SK-N-SH treated with all-trans-retinoic acid at 6 μM for 48 hours (cell line): ENCODE data around the gene SMG9.

Source experiments
- ATAC-seq: fragments of 200-7000 bp; cut with Tn5 transposase; 3 replicates; pipeline ENCODE4 v1.9.1; 2020; ENCODE audit warnings: mild to moderate bottlenecking, moderate library complexity
- ARNTL ChIP-seq: fragments of 450-650 bp; formaldehyde crosslinking; IDR thresholded peaks from 2 replicates; pipeline ENCODE4 v1.5.0; 2020; ENCODE audit warnings: low read depth, mild to moderate bottlenecking, moderate library complexity, borderline replicate concordance
- BACH2 ChIP-seq: fragments of 250-450 bp; sonication (Bioruptor Pico); IDR thresholded peaks from 2 replicates; pipeline ENCODE4 v1.9.0; 2021; ENCODE audit warnings: mild to moderate bottlenecking, borderline replicate concordance
- CSDC2 ChIP-seq: fragments of 250-450 bp; sonication (Bioruptor Pico); IDR thresholded peaks from 2 replicates; pipeline ENCODE4 v1.5.0; 2020; ENCODE audit warnings: mild to moderate bottlenecking, moderate library complexity
- ESRRG ChIP-seq: fragments of 250-450 bp; sonication (Bioruptor Pico); IDR thresholded peaks from 2 replicates; pipeline ENCODE4 v1.6.1; 2021; ENCODE audit warnings: mild to moderate bottlenecking
- GLIS3 ChIP-seq: fragments of 250-450 bp; sonication (Bioruptor Pico); IDR thresholded peaks from 2 replicates; pipeline ENCODE4 v1.5.0; 2020; ENCODE audit warnings: mild to moderate bottlenecking, moderate library complexity
- ISL1 ChIP-seq: fragments of 250-450 bp; sonication (Bioruptor Pico); IDR thresholded peaks from 2 replicates; pipeline ENCODE4 v2.1.2; 2022; ENCODE audit warnings: mild to moderate bottlenecking, moderate library complexity
- OSR1 ChIP-seq: fragments of 250-450 bp; sonication (Bioruptor Pico); IDR thresholded peaks from 2 replicates; pipeline ENCODE4 v1.8.0; 2022; ENCODE audit warnings: moderate library complexity, mild to moderate bottlenecking, inconsistent platforms
- PATZ1 ChIP-seq: fragments of 250-450 bp; sonication (Bioruptor Pico); IDR thresholded peaks from 2 replicates; pipeline ENCODE4 v1.8.0; 2020; ENCODE audit warnings: mild to moderate bottlenecking, moderate library complexity, borderline replicate concordance
- PPARA ChIP-seq: fragments of 250-450 bp; sonication (Bioruptor Pico); IDR thresholded peaks from 2 replicates; pipeline ENCODE4 v1.5.0; 2020; ENCODE audit warnings: mild to moderate bottlenecking, borderline replicate concordance
- RARB ChIP-seq: fragments of 250-450 bp; sonication (Bioruptor Pico); IDR thresholded peaks from 2 replicates; pipeline ENCODE4 v1.8.0; 2021; ENCODE audit warnings: mild to moderate bottlenecking, moderate library complexity
- SNAI2 ChIP-seq: fragments of 250-450 bp; sonication (Bioruptor Pico); IDR thresholded peaks from 2 replicates; pipeline ENCODE4 v1.5.0; 2020; ENCODE audit warnings: mild to moderate bottlenecking, moderate library complexity
- TCF4 ChIP-seq: fragments of 250-450 bp; sonication (Bioruptor Pico); IDR thresholded peaks from 2 replicates; pipeline ENCODE4 v1.8.0; 2021; ENCODE audit warnings: mild to moderate bottlenecking, moderate library complexity, borderline replicate concordance
- TOX ChIP-seq: fragments of 250-450 bp; sonication (Bioruptor Pico); IDR thresholded peaks from 2 replicates; pipeline ENCODE4 v1.8.0; 2021; ENCODE audit warnings: mild to moderate bottlenecking, moderate library complexity, borderline replicate concordance
- ZFP3 ChIP-seq: fragments of 250-450 bp; sonication (Bioruptor Pico); IDR thresholded peaks from 2 replicates; pipeline ENCODE4 v1.5.0; 2020; ENCODE audit warnings: mild to moderate bottlenecking, moderate library complexity
- ZFP30 ChIP-seq: fragments of 450-650 bp; formaldehyde crosslinking; IDR thresholded peaks from 2 replicates; pipeline ENCODE4 v1.5.0; 2022; ENCODE audit warnings: mild to moderate bottlenecking, moderate library complexity
- ZNF565 ChIP-seq: fragments of 450-650 bp; formaldehyde crosslinking; conservative IDR thresholded peaks from 2 replicates; pipeline ENCODE4 v1.5.0; 2020; ENCODE audit warnings: low read depth, mild to moderate bottlenecking, moderate library complexity
- ZNF70 ChIP-seq: fragments of 450-650 bp; formaldehyde crosslinking; IDR thresholded peaks from 2 replicates; pipeline ENCODE4 v1.5.0; 2020; ENCODE audit warnings: mild to moderate bottlenecking, moderate library complexity
- TF ChIP-seq, protein P1 (sequence below): fragments of 250-450 bp; sonication (Bioruptor Pico); IDR thresholded peaks from 2 replicates; pipeline ENCODE4 v1.5.1; 2020; ENCODE audit warnings: low read depth, mild to moderate bottlenecking, moderate library complexity
- TF ChIP-seq, protein P2 (sequence below): fragments of 250-450 bp; sonication (Bioruptor Pico); IDR thresholded peaks from 2 replicates; pipeline ENCODE4 v1.5.0; 2020; ENCODE audit warnings: mild to moderate bottlenecking, moderate library complexity
- TF ChIP-seq, protein P3 (sequence below): fragments of 250-450 bp; sonication (Bioruptor Pico); IDR thresholded peaks from 2 replicates; pipeline ENCODE4 v1.8.0; 2021; ENCODE audit warnings: low read depth, mild to moderate bottlenecking, moderate library complexity, borderline replicate concordance

Gene SMG9

GRCh38 chr19:43765109-43765876 is 10.5 kb upstream of the SMG9 start:
- peak; percentile 79; the same call in 1 of the 2 replicates for TF ChIP-seq PATZ1 (CRISPR knock-in tag)
- no peak for TF ChIP-seq PPARA (CRISPR knock-in tag)
- ATAC-seq = peak; percentile 91

DNA sequence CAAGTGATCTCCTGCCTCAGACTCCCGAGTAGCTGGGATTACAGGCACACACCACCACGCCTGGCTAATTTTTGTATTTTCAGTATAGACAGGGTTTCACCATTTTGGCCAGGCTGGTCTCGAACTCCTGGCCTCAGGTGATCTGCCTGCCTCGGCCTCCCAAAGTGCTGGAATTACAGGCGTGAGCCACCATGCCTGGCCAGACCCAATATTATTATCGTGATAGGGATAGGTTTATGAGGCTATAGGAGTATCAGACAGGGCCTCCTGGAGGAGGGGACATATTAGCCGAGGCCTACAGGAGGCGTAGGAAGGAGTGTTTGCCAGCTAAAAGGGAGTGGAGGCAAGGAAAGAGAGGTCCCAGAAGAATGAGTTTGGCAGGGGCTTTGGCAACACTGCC is 9.9 kb upstream of the SMG9 start:
- peak; percentile 20 for ATAC-seq

DNA sequence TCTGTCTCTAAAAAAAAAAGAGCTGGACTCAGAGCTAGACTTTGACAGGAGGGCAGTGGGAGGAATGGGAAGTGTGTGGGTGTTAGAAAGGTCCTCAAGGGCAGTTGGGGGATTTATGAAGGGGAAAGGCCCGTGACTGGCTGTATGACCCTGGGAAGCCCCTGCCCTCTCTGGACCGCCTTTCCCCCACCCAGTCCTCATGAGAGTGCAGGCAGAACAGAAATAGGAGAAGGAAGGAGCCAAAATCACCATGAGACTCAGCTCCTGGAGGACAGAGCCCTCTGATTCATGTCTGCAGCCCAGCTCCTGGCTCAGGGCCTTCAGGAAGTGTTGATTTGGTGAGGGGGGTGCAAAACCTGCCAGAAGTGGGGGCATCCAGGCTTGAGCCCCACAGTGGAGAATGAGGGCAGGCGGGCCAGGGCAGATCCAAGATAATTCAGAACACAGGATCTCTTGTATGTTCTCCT is 8.7 kb upstream of the SMG9 start:
- TF ChIP-seq ESRRG = no peak
- TF ChIP-seq ZFP3 (CRISPR knock-in tag) = no peak
- no peak for TF ChIP-seq PATZ1 (CRISPR knock-in tag)
- no peak for TF ChIP-seq BACH2 (CRISPR knock-in tag)
- no peak for TF ChIP-seq CSDC2
- TF ChIP-seq, protein P1, sequence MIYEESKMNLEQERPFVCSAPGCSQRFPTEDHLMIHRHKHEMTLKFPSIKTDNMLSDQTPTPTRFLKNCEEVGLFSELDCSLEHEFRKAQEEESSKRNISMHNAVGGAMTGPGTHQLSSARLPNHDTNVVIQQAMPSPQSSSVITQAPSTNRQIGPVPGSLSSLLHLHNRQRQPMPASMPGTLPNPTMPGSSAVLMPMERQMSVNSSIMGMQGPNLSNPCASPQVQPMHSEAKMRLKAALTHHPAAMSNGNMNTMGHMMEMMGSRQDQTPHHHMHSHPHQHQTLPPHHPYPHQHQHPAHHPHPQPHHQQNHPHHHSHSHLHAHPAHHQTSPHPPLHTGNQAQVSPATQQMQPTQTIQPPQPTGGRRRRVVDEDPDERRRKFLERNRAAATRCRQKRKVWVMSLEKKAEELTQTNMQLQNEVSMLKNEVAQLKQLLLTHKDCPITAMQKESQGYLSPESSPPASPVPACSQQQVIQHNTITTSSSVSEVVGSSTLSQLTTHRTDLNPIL (CRISPR knock-in tag) = no peak
- no peak for TF ChIP-seq RARB
- no peak for TF ChIP-seq TCF4 (CRISPR knock-in tag)
- no peak for TF ChIP-seq ARNTL (CRISPR knock-in tag)
- TF ChIP-seq SNAI2 = no peak
- TF ChIP-seq, protein P2, sequence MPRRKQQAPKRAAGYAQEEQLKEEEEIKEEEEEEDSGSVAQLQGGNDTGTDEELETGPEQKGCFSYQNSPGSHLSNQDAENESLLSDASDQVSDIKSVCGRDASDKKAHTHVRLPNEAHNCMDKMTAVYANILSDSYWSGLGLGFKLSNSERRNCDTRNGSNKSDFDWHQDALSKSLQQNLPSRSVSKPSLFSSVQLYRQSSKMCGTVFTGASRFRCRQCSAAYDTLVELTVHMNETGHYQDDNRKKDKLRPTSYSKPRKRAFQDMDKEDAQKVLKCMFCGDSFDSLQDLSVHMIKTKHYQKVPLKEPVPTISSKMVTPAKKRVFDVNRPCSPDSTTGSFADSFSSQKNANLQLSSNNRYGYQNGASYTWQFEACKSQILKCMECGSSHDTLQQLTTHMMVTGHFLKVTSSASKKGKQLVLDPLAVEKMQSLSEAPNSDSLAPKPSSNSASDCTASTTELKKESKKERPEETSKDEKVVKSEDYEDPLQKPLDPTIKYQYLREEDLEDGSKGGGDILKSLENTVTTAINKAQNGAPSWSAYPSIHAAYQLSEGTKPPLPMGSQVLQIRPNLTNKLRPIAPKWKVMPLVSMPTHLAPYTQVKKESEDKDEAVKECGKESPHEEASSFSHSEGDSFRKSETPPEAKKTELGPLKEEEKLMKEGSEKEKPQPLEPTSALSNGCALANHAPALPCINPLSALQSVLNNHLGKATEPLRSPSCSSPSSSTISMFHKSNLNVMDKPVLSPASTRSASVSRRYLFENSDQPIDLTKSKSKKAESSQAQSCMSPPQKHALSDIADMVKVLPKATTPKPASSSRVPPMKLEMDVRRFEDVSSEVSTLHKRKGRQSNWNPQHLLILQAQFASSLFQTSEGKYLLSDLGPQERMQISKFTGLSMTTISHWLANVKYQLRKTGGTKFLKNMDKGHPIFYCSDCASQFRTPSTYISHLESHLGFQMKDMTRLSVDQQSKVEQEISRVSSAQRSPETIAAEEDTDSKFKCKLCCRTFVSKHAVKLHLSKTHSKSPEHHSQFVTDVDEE (CRISPR knock-in tag) = no peak
- no peak for TF ChIP-seq GLIS3 (CRISPR knock-in tag)
- TF ChIP-seq OSR1 (CRISPR knock-in tag) = no peak
- TF ChIP-seq, protein P3, sequence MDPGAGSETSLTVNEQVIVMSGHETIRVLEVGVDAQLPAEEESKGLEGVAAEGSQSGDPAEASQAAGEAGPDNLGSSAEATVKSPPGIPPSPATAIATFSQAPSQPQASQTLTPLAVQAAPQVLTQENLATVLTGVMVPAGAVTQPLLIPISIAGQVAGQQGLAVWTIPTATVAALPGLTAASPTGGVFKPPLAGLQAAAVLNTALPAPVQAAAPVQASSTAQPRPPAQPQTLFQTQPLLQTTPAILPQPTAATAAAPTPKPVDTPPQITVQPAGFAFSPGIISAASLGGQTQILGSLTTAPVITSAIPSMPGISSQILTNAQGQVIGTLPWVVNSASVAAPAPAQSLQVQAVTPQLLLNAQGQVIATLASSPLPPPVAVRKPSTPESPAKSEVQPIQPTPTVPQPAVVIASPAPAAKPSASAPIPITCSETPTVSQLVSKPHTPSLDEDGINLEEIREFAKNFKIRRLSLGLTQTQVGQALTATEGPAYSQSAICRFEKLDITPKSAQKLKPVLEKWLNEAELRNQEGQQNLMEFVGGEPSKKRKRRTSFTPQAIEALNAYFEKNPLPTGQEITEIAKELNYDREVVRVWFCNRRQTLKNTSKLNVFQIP = no peak
- TF ChIP-seq ZFP30 (CRISPR knock-in tag) = no peak
- TF ChIP-seq ISL1 (CRISPR knock-in tag) = no peak
- TF ChIP-seq TOX (CRISPR knock-in tag) = no peak
- no peak for TF ChIP-seq ZNF565 (CRISPR knock-in tag)
- no peak for TF ChIP-seq ZNF70 (CRISPR knock-in tag)
- TF ChIP-seq, all 23 proteins: peak for 0
- ATAC-seq = no peak
